ENCODE data around the gene MPP4. TPM values are rescaled to one million over a fixed set of nuclear protein-coding genes. Genes with fewer than 3 reads are reported as not detected.

MPP4 gene
- polyA plus RNA-seq, 1 experiment = 3.8 TPM

DNA sequence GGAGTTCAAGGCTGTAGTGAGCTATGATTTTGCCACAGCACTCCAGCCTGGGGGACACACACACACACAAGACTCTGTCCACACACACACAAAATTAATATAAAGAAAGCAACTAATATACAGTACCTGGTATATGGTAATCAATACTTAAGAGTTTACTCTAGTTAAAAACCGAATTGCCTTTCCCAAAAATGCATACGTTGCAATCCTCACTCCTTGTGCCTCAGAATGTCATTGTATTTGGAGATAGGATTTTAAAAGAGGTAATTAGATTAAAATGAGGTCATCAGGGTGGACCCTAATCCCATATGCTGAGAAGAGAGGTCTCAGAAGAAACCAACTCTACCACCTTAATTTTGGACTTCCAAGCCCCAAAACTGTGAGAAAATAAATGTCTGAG, 90.9 kb downstream of the MPP4 start:
- Histone ChIP-seq H3K36me3 (ENCODE audit: control insufficient read depth, insufficient read depth, low read length) (no peaks in the 10 kb centered on the region), H3K4me3 (ENCODE audit: low read depth, low read length) (no peak overlapping the region), H3K27me3 (ENCODE audit: control insufficient read depth, insufficient read depth, low read length) (no peaks in the 10 kb centered on the region)
- TF ChIP-seq, protein P1, sequence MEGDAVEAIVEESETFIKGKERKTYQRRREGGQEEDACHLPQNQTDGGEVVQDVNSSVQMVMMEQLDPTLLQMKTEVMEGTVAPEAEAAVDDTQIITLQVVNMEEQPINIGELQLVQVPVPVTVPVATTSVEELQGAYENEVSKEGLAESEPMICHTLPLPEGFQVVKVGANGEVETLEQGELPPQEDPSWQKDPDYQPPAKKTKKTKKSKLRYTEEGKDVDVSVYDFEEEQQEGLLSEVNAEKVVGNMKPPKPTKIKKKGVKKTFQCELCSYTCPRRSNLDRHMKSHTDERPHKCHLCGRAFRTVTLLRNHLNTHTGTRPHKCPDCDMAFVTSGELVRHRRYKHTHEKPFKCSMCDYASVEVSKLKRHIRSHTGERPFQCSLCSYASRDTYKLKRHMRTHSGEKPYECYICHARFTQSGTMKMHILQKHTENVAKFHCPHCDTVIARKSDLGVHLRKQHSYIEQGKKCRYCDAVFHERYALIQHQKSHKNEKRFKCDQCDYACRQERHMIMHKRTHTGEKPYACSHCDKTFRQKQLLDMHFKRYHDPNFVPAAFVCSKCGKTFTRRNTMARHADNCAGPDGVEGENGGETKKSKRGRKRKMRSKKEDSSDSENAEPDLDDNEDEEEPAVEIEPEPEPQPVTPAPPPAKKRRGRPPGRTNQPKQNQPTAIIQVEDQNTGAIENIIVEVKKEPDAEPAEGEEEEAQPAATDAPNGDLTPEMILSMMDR (IDR thresholded peaks at IDR 0.05; ENCODE audit: insufficient read depth, low read depth, low read length) = no peak
- no peak for DNase-seq (ENCODE audit: low read depth)
- ChIA-PET CTCF (no interaction called here), POLR2A (no interaction called here)

DNA sequence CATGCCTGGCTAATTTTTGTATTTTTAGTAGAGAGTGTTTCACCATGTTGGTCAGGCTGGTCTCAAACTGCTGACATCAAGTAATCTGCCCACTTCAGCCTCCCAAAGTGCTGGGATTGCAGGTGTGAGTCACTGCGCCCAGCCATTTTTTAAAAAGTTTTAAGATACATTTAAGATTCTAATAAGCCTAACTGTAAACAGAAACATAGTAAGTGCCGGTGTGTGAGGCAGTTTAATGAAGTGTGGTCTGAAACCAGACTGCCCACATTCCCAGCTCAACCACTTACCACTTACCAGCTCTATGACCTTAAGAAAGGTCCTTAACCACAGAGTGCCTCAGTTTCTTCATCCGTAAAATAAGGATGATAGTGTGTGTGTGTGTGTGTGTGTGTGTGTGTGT, 97.5 kb downstream of the MPP4 start:
- TF ChIP-seq, protein P1 (IDR thresholded peaks at IDR 0.05; ENCODE audit: insufficient read depth, low read depth, low read length) = no peak
- no peaks in the 10 kb centered on the region for H3K36me3 ChIP-seq (ENCODE audit: control insufficient read depth, insufficient read depth, low read length)
- no peak for DNase-seq (ENCODE audit: low read depth)
- ChIA-PET POLR2A (no interaction called here), CTCF (no interaction called here)
- H3K27me3 ChIP-seq (ENCODE audit: control insufficient read depth, insufficient read depth, low read length) = no peaks in the 10 kb centered on the region
- no peak overlapping the region for H3K4me3 ChIP-seq (ENCODE audit: low read depth, low read length)

DNA sequence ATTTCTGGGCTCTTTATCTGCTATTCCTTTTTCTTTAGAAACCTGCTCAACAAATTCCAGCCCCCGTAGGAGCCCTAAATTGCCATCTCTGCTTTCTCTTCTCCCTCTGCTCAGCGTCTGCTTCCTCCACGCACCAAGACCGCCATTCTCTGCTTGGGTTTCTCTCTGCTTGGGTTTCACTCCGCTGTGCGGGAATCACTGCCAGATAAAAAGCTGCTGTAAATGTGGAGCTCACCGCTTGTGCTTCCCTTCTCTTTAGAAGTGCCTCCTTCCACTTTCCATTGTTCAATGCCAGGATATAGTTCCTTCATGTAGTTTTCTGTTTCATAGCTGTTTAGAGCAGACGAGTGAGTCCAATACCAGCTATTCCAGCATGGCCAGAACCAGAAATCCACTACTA, 101.0 kb downstream of the MPP4 start:
- Histone ChIP-seq H3K27me3 (ENCODE audit: control insufficient read depth, insufficient read depth, low read length) (no peaks in the 10 kb centered on the region), H3K4me3 (ENCODE audit: low read depth, low read length) (no peak overlapping the region), H3K36me3 (ENCODE audit: control insufficient read depth, insufficient read depth, low read length) (no peaks in the 10 kb centered on the region)
- ChIA-PET POLR2A (no interaction called here), CTCF (interaction anchor here (1.2 kb wide), 1 partner anchor 18 kb away, joined by 3 read pairs; no protein-coding TSS in a partner anchor)
- TF ChIP-seq, protein P1 (IDR thresholded peaks at IDR 0.05; ENCODE audit: insufficient read depth, low read depth, low read length) = no peak
- no peak for DNase-seq (ENCODE audit: low read depth)

Small RNA genes lying within 50 kb of the gene (small RNA-seq; reads per million reads assigned to genes)
- not detected for gene RNU6-651P (ENCODE audit: insufficient read length, low read depth, low replicate concordance)

Other genes starting within 250 kb of the MPP4 start
- 25.3 and 34.7 TPM in 2 replicates for gene TRAK2, start 247.2 kb downstream of the MPP4 start, polyA plus RNA-seq (2011; rRNA removed)
- gene STRADB, start 246.9 kb downstream of the MPP4 start, polyA plus RNA-seq (2011; rRNA removed) = 18.2 and 31.3 TPM in 2 replicates
- gene TMEM237, start 55.1 kb downstream of the MPP4 start, polyA plus RNA-seq (2011; rRNA removed) = 48.6 and 83.7 TPM in 2 replicates
- gene ALS2, start 82.3 kb upstream of the MPP4 start, polyA plus RNA-seq (2011; rRNA removed) = 20.5 and 25.2 TPM in 2 replicates
- gene CDK15, start 107.9 kb upstream of the MPP4 start, polyA plus RNA-seq (2011; rRNA removed) = 8.2 and 11.4 TPM in 2 replicates